Ascending aorta (tissue), 1 donor: ENCODE results near the gene SPACA5B. TPM values are rescaled to one million over a fixed set of nuclear protein-coding genes. Genes with fewer than 3 reads are reported as not detected.

Source experiments
- total RNA-seq: library from RNA; depleted of rRNA; stranded (reverse); fragments of >200 nt; gene quantifications from one replicate; pipeline ENCODE4 v1.1.0, GENCODE V29; 2016

SPACA5B gene
- total RNA-seq, 1 donor from 2014 or later = not detected

Other genes starting within 250 kb of the SPACA5B start
- gene ZNF182, start 126.6 kb upstream of the SPACA5B start, total RNA-seq = 0.11 TPM
- not detected for gene SPACA5, start 123.6 kb upstream of the SPACA5B start, total RNA-seq
- gene ZNF630, start 59.0 kb upstream of the SPACA5B start, total RNA-seq = 3.3 TPM
- gene SSX5, start 66.2 kb downstream of the SPACA5B start, total RNA-seq = not detected
- gene SSX1, start 124.8 kb downstream of the SPACA5B start, total RNA-seq = not detected
- not detected for gene SSX3, start 226.1 kb downstream of the SPACA5B start, total RNA-seq